ENCODE measurements around the gene HIPK2. TPM values are rescaled to one million over a fixed set of nuclear protein-coding genes. Genes with fewer than 3 reads are reported as not detected.
A peak's percentile ranks its signal among the peaks of the same experiment; 100 is the strongest.

The HIPK2 gene
- polyA plus RNA-seq, 2 donors = 4.2 to 7.8 TPM

GRCh38 chr7:139791316-139791715, 13.5 kb upstream of the HIPK2 start:
- Histone ChIP-seq H3K9me3 (ENCODE audit: control insufficient read depth in 2 of 2, insufficient read depth in 1 of 2, low read depth in 1 of 2, low read length in 1 of 2) (no peaks in the 10 kb centered on the region), H3K27ac (ENCODE audit: low read depth in 2 of 2, low read length in 1 of 2) (no peak overlapping the region), H3K36me3 (ENCODE audit: control insufficient read depth in 2 of 2, insufficient read depth in 2 of 2, low read length in 1 of 2) (peaks cover 0 to 3% of the 10 kb centered on the region in 2 donors), H3K27me3 (ENCODE audit: control insufficient read depth in 1 of 2, insufficient read depth in 2 of 2, low read length in 2 of 2) (no peaks in the 10 kb centered on the region), H3K4me1 (ENCODE audit: control insufficient read depth in 2 of 2, insufficient read depth in 2 of 2, low read length in 1 of 2) (no peaks in the 10 kb centered on the region), H3K4me3 (ENCODE audit: low read depth in 1 of 2, low read length in 2 of 2) (no peak overlapping the region)
- 88 to 91% methylated on average over 7 of the region's 7 CpGs for WGBS, 2 donors

- peaks cover 0 to 5% of the 10 kb centered on the region in 2 donors for H3K4me1 ChIP-seq (ENCODE audit: control insufficient read depth in 2 of 2, insufficient read depth in 2 of 2, low read length in 1 of 2)
- no peak overlapping the region for H3K4me3 ChIP-seq (ENCODE audit: low read depth in 1 of 2, low read length in 2 of 2)
- WGBS, 2 donors = 60 to 75% methylated on average over 3 of the region's 3 CpGs
- H3K27me3 ChIP-seq (ENCODE audit: control insufficient read depth in 1 of 2, insufficient read depth in 2 of 2, low read length in 2 of 2) = no peaks in the 10 kb centered on the region
- peaks cover 0 to 3% of the 10 kb centered on the region in 2 donors for H3K36me3 ChIP-seq (ENCODE audit: control insufficient read depth in 2 of 2, insufficient read depth in 2 of 2, low read length in 1 of 2)
- peak overlapping the region; percentile 11 to 64 for H3K27ac ChIP-seq (ENCODE audit: low read depth in 2 of 2, low read length in 1 of 2)
- no peaks in the 10 kb centered on the region for H3K9me3 ChIP-seq (ENCODE audit: control insufficient read depth in 2 of 2, insufficient read depth in 1 of 2, low read depth in 1 of 2, low read length in 1 of 2)
These were observed 6.8 kb upstream of the HIPK2 start for GRCh38 chr7:139784648-139785047.

GRCh38 chr7:139783647-139784385, 6.0 kb upstream of the HIPK2 start:
- H3K36me3 ChIP-seq (ENCODE audit: control insufficient read depth in 2 of 2, insufficient read depth in 2 of 2, low read length in 1 of 2) = peaks cover 0 to 3% of the 10 kb centered on the region in 2 donors
- 34 to 38% methylated on average over 3 of the region's 3 CpGs for WGBS, 2 donors
- no peak overlapping the region for H3K4me3 ChIP-seq (ENCODE audit: low read depth in 1 of 2, low read length in 2 of 2)
- H3K27ac ChIP-seq (ENCODE audit: low read depth in 2 of 2, low read length in 1 of 2) = peak overlapping the region; percentile 36 to 63
- no peaks in the 10 kb centered on the region for H3K9me3 ChIP-seq (ENCODE audit: control insufficient read depth in 2 of 2, insufficient read depth in 1 of 2, low read depth in 1 of 2, low read length in 1 of 2)
- H3K27me3 ChIP-seq (ENCODE audit: control insufficient read depth in 1 of 2, insufficient read depth in 2 of 2, low read length in 2 of 2) = no peaks in the 10 kb centered on the region
- peaks cover 0 to 5% of the 10 kb centered on the region in 2 donors for H3K4me1 ChIP-seq (ENCODE audit: control insufficient read depth in 2 of 2, insufficient read depth in 2 of 2, low read length in 1 of 2)

GRCh38 chr7:139782932-139783331, 5.1 kb upstream of the HIPK2 start:
- H3K4me1 ChIP-seq (ENCODE audit: control insufficient read depth in 2 of 2, insufficient read depth in 2 of 2, low read length in 1 of 2) = peaks cover 0 to 5% of the 10 kb centered on the region in 2 donors
- no peaks in the 10 kb centered on the region for H3K36me3 ChIP-seq (ENCODE audit: control insufficient read depth in 2 of 2, insufficient read depth in 2 of 2, low read length in 1 of 2)
- no peaks in the 10 kb centered on the region for H3K27me3 ChIP-seq (ENCODE audit: control insufficient read depth in 1 of 2, insufficient read depth in 2 of 2, low read length in 2 of 2)
- H3K27ac ChIP-seq (ENCODE audit: low read depth in 2 of 2, low read length in 1 of 2) = no peak overlapping the region
- 78 to 79% methylated on average over 3 of the region's 3 CpGs for whole genome bisulfite sequencing, 2 donors
- no peaks in the 10 kb centered on the region for H3K9me3 ChIP-seq (ENCODE audit: control insufficient read depth in 2 of 2, insufficient read depth in 1 of 2, low read depth in 1 of 2, low read length in 1 of 2)
- H3K4me3 ChIP-seq (ENCODE audit: low read depth in 1 of 2, low read length in 2 of 2) = no peak overlapping the region

GRCh38 chr7:139777133-139777891, 486 bp downstream of the HIPK2 start:
- 0 to 1% methylated on average over 45 to 102 of the region's 102 CpGs for WGBS, 2 donors
- no peaks in the 10 kb centered on the region for H3K9me3 ChIP-seq (ENCODE audit: control insufficient read depth in 2 of 2, insufficient read depth in 1 of 2, low read depth in 1 of 2, low read length in 1 of 2)
- H3K27me3 ChIP-seq (ENCODE audit: control insufficient read depth in 1 of 2, insufficient read depth in 2 of 2, low read length in 2 of 2) = no peaks in the 10 kb centered on the region
- H3K4me3 ChIP-seq (ENCODE audit: low read depth in 1 of 2, low read length in 2 of 2) = peak overlapping the region; percentile 73 to 98
- peak overlapping the region; percentile 96 to 97 for H3K27ac ChIP-seq (ENCODE audit: low read depth in 2 of 2, low read length in 1 of 2)
- H3K36me3 ChIP-seq (ENCODE audit: control insufficient read depth in 2 of 2, insufficient read depth in 2 of 2, low read length in 1 of 2) = no peaks in the 10 kb centered on the region
- H3K4me1 ChIP-seq (ENCODE audit: control insufficient read depth in 2 of 2, insufficient read depth in 2 of 2, low read length in 1 of 2) = peaks cover 0 to 7% of the 10 kb centered on the region in 2 donors

- Histone ChIP-seq H3K4me1 (ENCODE audit: control insufficient read depth in 2 of 2, insufficient read depth in 2 of 2, low read length in 1 of 2) (peaks cover 0 to 7% of the 10 kb centered on the region in 2 donors), H3K27ac (ENCODE audit: low read depth in 2 of 2, low read length in 1 of 2) (peak overlapping the region; percentile 96 to 97), H3K9me3 (ENCODE audit: control insufficient read depth in 2 of 2, insufficient read depth in 1 of 2, low read depth in 1 of 2, low read length in 1 of 2) (no peaks in the 10 kb centered on the region), H3K36me3 (ENCODE audit: control insufficient read depth in 2 of 2, insufficient read depth in 2 of 2, low read length in 1 of 2) (no peaks in the 10 kb centered on the region), H3K27me3 (ENCODE audit: control insufficient read depth in 1 of 2, insufficient read depth in 2 of 2, low read length in 2 of 2) (no peaks in the 10 kb centered on the region), H3K4me3 (ENCODE audit: low read depth in 1 of 2, low read length in 2 of 2) (peak overlapping the region; percentile 67 to 98)
- 0 to 1% methylated on average over 26 of the region's 26 CpGs for WGBS, 2 donors
These were observed 1.2 kb downstream of the HIPK2 start for GRCh38 chr7:139776486-139777132.

- Histone ChIP-seq H3K9me3 (ENCODE audit: control insufficient read depth in 2 of 2, insufficient read depth in 1 of 2, low read depth in 1 of 2, low read length in 1 of 2) (no peaks in the 10 kb centered on the region), H3K27me3 (ENCODE audit: control insufficient read depth in 1 of 2, insufficient read depth in 2 of 2, low read length in 2 of 2) (no peaks in the 10 kb centered on the region), H3K4me1 (ENCODE audit: control insufficient read depth in 2 of 2, insufficient read depth in 2 of 2, low read length in 1 of 2) (peaks cover 0 to 7% of the 10 kb centered on the region in 2 donors), H3K36me3 (ENCODE audit: control insufficient read depth in 2 of 2, insufficient read depth in 2 of 2, low read length in 1 of 2) (no peaks in the 10 kb centered on the region), H3K4me3 (ENCODE audit: low read depth in 1 of 2, low read length in 2 of 2) (peak overlapping the region; percentile 38 to 98), H3K27ac (ENCODE audit: low read depth in 2 of 2, low read length in 1 of 2) (peak overlapping the region in 1 of 2 donors; percentile 17)
- 0 to 2% methylated on average over 11 of the region's 11 CpGs for WGBS, 2 donors
These were observed 1.9 kb downstream of the HIPK2 start for GRCh38 chr7:139775829-139776266.

- Histone ChIP-seq H3K27me3 (ENCODE audit: control insufficient read depth in 1 of 2, insufficient read depth in 2 of 2, low read length in 2 of 2) (no peaks in the 10 kb centered on the region), H3K27ac (ENCODE audit: low read depth in 2 of 2, low read length in 1 of 2) (no peak overlapping the region), H3K4me1 (ENCODE audit: control insufficient read depth in 2 of 2, insufficient read depth in 2 of 2, low read length in 1 of 2) (peaks cover 0 to 2% of the 10 kb centered on the region in 2 donors), H3K4me3 (ENCODE audit: low read depth in 1 of 2, low read length in 2 of 2) (no peak overlapping the region), H3K36me3 (ENCODE audit: control insufficient read depth in 2 of 2, insufficient read depth in 2 of 2, low read length in 1 of 2) (no peaks in the 10 kb centered on the region), H3K9me3 (ENCODE audit: control insufficient read depth in 2 of 2, insufficient read depth in 1 of 2, low read depth in 1 of 2, low read length in 1 of 2) (no peaks in the 10 kb centered on the region)
- WGBS, 2 donors = 70 to 87% methylated on average over 1 of the region's 1 CpG
These were observed 3.4 kb downstream of the HIPK2 start for GRCh38 chr7:139774376-139774775.

- no peaks in the 10 kb centered on the region for H3K9me3 ChIP-seq (ENCODE audit: control insufficient read depth in 2 of 2, insufficient read depth in 1 of 2, low read depth in 1 of 2, low read length in 1 of 2)
These were observed 4.4 kb downstream of the HIPK2 start for GRCh38 chr7:139773371-139773770.

More at GRCh38 chr7:139773371-139773770, 4.4 kb downstream of the HIPK2 start:
- peaks cover 0 to 4% of the 10 kb centered on the region in 2 donors for H3K36me3 ChIP-seq (ENCODE audit: control insufficient read depth in 2 of 2, insufficient read depth in 2 of 2, low read length in 1 of 2)
- no peak overlapping the region for H3K27ac ChIP-seq (ENCODE audit: low read depth in 2 of 2, low read length in 1 of 2)
- no peaks in the 10 kb centered on the region for H3K27me3 ChIP-seq (ENCODE audit: control insufficient read depth in 1 of 2, insufficient read depth in 2 of 2, low read length in 2 of 2)
- no peak overlapping the region for H3K4me3 ChIP-seq (ENCODE audit: low read depth in 1 of 2, low read length in 2 of 2)
- 84 to 85% methylated on average over 5 of the region's 5 CpGs for WGBS, 2 donors
- peaks cover 2 to 8% of the 10 kb centered on the region in 2 donors for H3K4me1 ChIP-seq (ENCODE audit: control insufficient read depth in 2 of 2, insufficient read depth in 2 of 2, low read length in 1 of 2)

Measured in esophagus (tissue), 2 donors.